Measurements from ENCODE around the gene SDCCAG8. TPM values are rescaled to one million over a fixed set of nuclear protein-coding genes. Genes with fewer than 3 reads are reported as not detected.

The SDCCAG8 gene
- total RNA-seq, 1 donor: 41.0 TPM

DNA sequence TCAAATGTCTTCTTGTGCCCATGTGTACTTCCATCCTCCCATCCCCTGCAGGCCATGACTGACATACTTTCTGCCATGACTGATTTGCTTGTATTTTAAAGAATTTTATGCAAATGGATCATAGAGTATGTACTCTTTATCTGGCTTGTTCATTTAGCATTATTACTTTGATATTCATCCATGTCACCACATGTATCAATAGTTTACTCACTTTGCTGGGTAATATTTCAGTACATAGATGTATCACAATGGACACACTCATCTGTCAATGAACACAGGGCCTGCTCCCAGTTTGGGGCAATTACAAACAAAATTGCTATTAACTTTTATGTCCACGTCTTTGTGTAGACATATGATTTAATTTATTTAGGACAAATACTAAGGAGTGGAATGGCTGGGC lies 259.1 kb downstream of the SDCCAG8 start:
- DNase-seq (ENCODE audit: low read depth): no peak
- no peak for TF ChIP-seq CTCF (IDR thresholded peaks at IDR 0.05; ENCODE audit: insufficient read depth, low read depth, low read length)
- no peak overlapping the region for H3K4me3 ChIP-seq (ENCODE audit: low read depth, low read length)

- DNase-seq (ENCODE audit: low read depth): no peak
- H3K4me3 ChIP-seq (ENCODE audit: low read depth, low read length): no peak overlapping the region
- no peak for TF ChIP-seq CTCF (IDR thresholded peaks at IDR 0.05; ENCODE audit: insufficient read depth, low read depth, low read length)
Measured at GRCh38 chr1:243520831-243521230, 265.0 kb downstream of the SDCCAG8 start.

DNA sequence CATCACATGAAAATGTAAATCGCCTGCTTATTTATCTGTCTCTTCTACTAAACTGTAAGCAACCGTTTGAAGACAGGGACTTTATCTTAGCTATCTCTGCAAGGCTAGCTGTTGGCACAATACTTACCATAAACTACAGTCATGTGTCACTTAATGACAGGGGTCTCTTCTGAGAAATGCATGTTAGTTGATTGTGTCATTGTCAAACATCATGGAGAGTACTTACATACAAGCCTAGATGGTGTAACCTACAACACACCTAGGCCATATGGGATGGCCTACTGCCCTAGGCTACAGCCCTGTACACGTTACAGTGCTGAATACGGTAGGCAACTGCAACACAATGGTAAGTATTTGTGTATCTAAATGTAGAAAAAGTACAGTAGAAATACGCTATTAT lies 267.9 kb downstream of the SDCCAG8 start:
- TF ChIP-seq CTCF (IDR thresholded peaks at IDR 0.05; ENCODE audit: insufficient read depth, low read depth, low read length): no peak

GRCh38 chr1:243525085-243525487 lies 269.2 kb downstream of the SDCCAG8 start:
- no peak for TF ChIP-seq CTCF (IDR thresholded peaks at IDR 0.05; ENCODE audit: insufficient read depth, low read depth, low read length)
- peak; percentile 16 for DNase-seq (ENCODE audit: low read depth)
- H3K4me3 ChIP-seq (ENCODE audit: low read depth, low read length): no peak overlapping the region

More for the DNA sequence above, 267.9 kb downstream of the SDCCAG8 start:
- H3K4me3 ChIP-seq (ENCODE audit: low read depth, low read length): no peak overlapping the region
- no peak for DNase-seq (ENCODE audit: low read depth)

DNA sequence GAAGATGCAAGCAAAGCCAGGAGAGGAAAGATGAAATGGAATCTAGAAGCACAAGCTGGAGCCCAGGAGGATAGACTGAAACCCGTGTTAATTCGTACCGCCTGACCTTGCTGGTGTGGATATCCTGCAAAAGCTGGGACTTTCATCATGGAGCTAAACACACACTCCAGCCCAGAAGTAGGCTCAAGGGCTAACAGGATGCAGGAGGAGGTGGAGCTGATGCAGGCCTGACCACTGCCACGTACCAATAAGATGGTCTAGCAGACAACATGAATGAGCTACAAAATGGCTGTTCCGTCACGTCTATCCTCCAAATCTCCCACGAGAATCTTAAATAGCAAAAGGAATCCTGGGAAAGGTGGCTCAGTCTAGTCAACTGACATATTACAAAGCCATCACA lies 270.3 kb downstream of the SDCCAG8 start:
- no peak for DNase-seq (ENCODE audit: low read depth)
- no peak overlapping the region for H3K4me3 ChIP-seq (ENCODE audit: low read depth, low read length)
- TF ChIP-seq CTCF (IDR thresholded peaks at IDR 0.05; ENCODE audit: insufficient read depth, low read depth, low read length): no peak

DNA sequence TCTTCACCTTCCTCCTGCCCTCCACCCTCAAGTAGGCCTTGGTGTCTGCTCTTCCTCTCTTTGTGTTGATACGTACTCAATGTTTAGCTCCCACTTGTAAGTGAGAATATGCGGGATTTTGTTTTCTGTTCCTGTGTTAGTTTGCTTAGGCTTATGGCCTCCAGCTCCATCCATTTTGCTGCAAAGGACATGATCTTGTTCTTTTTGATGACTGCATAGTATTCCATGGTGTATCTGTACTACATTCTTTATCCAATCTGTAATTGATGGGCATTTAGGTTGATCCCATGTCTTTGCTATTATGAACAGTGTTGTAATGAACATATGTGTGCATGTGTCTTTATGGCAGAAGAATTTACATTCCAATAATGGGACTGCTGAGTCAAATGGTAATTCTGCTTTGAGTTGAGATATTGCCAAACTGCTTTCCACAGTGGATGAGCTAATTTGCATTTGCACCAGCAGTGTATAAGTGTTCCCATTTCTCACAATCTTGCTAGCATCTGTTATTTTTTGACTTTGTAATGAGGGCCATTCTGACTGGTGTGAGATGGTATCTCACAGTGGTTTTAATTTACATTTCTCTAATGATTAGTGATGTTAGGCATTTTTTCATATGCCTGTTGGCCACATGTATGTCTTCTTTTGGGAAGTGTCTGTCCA lies 272.7 kb downstream of the SDCCAG8 start:
- no peak for DNase-seq (ENCODE audit: low read depth)
- no peak for TF ChIP-seq CTCF (IDR thresholded peaks at IDR 0.05; ENCODE audit: insufficient read depth, low read depth, low read length)
- no peak overlapping the region for H3K4me3 ChIP-seq (ENCODE audit: low read depth, low read length)

DNA sequence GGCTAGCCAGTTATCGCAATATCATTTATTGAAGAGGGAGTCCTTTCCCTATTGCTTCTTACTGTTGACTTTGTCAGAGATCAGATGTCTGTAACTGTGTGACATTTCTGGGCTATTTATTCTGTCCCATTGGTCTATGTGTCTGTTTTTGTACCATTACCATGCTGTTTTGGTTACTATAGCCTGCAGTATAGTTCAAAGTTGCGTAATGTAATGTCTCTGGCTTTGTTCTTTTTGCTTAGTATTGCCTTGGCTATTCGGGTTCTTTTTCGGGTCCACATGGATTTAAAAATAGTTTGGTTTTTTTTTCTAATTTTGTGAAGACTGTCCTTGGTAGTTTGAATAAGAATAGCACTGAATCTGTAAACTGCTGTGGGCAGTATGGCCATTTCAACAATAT lies 273.7 kb downstream of the SDCCAG8 start:
- no peak for TF ChIP-seq CTCF (IDR thresholded peaks at IDR 0.05; ENCODE audit: insufficient read depth, low read depth, low read length)
- no peak overlapping the region for H3K4me3 ChIP-seq (ENCODE audit: low read depth, low read length)
- no peak for DNase-seq (ENCODE audit: low read depth)
